HL-60 (cell line): Measurements from ENCODE around the gene KRTAP10-1.

Experiments
- GABPA ChIP-seq: IDR thresholded peaks from 2 replicates; pipeline ENCODE4 v1.6.1; 2012; ENCODE audit warnings: low read depth
- TF ChIP-seq, protein P1 (sequence below): IDR thresholded peaks from one replicate; pipeline ENCODE4 v1.5.1; 2011; ENCODE audit warnings: low read length, control low read depth, inconsistent platforms; ENCODE audit not compliant: insufficient read depth

- TF ChIP-seq, protein P1, sequence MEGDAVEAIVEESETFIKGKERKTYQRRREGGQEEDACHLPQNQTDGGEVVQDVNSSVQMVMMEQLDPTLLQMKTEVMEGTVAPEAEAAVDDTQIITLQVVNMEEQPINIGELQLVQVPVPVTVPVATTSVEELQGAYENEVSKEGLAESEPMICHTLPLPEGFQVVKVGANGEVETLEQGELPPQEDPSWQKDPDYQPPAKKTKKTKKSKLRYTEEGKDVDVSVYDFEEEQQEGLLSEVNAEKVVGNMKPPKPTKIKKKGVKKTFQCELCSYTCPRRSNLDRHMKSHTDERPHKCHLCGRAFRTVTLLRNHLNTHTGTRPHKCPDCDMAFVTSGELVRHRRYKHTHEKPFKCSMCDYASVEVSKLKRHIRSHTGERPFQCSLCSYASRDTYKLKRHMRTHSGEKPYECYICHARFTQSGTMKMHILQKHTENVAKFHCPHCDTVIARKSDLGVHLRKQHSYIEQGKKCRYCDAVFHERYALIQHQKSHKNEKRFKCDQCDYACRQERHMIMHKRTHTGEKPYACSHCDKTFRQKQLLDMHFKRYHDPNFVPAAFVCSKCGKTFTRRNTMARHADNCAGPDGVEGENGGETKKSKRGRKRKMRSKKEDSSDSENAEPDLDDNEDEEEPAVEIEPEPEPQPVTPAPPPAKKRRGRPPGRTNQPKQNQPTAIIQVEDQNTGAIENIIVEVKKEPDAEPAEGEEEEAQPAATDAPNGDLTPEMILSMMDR = no peak
- TF ChIP-seq GABPA = no peak
Observed at GRCh38 chr21:44529011-44529421, 11.0 kb downstream of the KRTAP10-1 start.
